Cerebellar cortex (tissue), 1 donor: ENCODE results near the gene ATE1.
"Not testable (repeated sequence)": the region's sequence is repeated elsewhere in the genome, so short reads cannot be mapped to it uniquely, and the experiment has no call there.

Source experiments
- DNase-seq: peaks from one replicate; pipeline ENCODE4 v3.0.0-alpha.2; 2015; ENCODE audit warnings: low spot score

Gene ATE1

DNA sequence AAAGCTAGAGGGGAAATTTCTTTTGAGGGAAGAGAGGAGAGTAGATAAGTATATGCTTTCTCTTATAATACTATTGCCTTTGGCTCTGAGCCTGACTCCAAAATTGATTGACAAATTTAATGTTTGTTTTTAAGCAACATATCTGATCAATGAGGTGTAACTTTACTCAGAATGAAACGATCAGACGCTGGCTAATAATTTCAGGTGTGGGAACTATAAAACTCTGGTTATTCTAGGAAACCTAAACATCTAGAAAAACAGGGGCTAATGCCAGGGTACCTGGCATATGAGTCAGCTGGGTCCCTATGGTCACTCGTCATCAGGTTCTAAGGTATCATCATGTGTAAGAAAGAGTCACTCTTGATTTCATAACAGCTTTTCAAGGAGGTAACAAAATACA, 139.7 kb downstream of the ATE1 start:
- no peak for DNase-seq

DNA sequence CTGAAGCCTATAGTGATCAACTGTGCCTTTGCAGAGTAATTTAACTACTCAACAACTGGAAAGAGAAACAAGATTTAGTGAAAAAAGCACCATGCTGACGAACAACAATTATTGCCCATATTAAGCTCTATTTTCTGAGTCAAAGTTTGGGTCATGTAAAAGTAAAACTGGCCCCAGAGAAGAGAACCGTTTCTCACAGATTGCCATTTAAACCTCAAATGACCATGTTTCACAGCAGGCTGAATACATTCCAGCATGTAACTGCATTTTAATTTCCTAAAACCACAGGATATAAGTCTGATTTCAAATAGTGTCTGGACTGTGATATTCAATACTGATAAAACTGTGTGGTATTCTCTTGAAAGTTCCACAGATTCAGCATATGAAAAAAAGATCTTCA, 140.7 kb downstream of the ATE1 start:
- no peak for DNase-seq

DNA sequence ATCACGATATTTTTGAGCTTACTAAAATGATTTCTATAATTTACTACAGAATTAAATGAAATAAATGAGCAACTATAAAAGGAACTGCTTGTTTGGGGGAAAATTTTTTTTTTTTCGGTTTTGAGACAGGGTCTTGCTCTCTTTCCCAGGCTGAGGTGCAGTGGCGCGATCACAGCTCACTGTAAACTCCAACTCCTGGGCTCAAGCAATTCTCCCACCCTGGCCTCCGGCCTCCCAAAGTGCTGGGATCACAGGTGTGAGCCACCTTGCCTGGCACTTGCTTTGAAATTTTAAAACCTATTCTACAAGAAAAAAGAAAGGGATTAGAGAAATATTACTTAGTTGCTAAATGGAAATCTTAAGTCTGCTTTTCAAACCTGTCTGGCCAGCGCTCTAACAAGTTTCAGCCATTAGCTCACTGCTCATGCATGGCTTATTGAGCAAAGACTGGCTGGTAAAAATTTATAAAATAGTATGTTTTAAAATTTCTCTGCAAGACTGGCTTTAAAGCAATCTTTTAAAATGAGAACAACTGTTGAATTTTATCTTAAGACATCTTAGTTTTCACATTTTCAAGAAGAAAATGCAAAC, 144.0 kb downstream of the ATE1 start:
- DNase-seq: no peak

DNA sequence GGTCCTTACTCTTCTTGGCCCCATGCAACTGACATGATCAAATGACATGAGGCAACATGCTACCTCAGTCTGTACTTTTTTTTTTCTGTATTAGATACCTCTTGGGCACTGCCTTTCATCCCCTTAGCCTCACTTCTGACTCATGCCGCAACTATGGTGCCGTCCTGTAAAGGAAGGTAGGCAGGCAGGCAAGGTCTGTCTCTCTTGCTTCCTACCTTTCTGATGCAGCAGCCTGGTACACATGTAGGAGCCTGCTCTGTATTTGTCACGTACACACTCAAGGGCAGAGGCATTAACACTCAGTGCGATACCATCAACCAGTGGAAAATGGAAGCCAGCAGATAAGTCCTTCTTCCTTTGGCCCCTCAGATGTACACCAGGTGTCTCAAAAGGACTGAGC, 146.7 kb downstream of the ATE1 start:
- no peak for DNase-seq

DNA sequence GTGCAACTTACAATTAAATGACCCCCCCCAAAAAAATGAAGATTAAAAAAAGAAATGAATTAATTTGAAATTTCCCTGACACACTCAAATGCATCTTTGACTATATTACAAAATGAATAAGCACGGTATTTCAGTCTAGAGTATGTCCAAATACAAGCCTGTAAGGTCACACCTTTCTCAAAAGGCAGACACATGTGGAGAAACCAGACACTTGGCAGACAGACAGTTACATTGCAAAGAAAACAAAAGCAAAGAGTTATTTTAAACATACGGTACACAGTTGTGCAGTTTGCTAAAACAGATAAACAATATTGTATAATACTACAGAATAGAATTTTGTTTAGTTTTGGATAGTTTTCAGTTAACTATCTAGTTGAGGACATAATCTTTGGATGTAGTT, 153.0 kb downstream of the ATE1 start:
- no peak for DNase-seq

DNA sequence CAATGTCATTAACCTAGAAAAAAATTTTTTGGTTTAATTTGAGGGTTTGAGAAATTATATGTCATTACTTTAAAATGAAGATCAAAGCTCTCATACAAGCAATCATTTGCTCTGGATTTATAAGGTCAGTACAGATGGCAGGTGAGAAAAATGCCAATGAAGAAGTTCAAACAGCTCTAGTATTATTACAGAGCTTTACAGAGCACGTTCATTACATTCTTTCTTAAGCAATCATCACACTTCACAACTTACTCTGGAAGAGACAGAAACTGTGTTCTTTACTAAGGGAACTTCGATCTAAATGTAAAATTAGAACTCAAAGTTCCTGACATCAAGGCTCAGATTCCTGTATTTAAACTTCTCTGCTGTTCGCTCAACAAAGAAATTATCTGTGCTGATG, 153.4 kb downstream of the ATE1 start:
- no peak for DNase-seq

DNA sequence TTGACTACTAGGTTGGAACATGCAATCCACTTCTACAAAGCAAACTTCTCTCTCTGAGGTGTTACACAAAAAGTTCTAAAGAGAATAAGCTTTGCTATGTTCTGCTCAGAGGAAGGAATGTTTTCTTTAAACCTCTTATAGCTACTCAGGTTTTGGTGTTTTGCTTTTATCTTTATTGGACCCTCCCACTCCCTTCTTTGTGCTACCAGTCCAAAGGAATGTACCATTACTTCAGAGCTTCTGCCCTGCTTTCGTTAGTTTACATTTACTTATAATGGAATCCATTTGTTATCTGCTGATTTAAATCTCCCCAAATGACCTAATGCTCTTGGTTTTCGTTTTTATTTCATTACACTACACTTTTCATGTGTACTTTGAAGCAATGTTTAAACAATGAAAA, 154.9 kb downstream of the ATE1 start:
- no peak for DNase-seq

DNA sequence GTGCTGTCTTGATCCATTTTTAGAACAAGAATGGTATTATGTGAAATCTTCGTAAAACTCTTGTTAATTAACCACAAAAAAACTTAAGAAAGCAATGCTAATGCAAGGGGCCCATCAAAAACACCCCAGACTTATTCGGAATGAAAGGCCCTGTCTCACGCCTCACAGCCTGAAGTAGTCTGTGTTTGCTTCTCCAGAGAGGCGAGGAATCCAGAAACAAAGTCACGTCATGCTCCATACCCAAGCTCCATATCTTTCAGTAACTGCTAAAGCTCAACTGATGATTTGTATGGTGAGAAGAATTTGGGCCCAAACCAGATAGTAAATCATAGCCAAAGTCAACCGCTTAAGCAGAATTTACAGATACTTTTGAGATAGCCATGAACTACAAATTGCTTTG, 155.4 kb downstream of the ATE1 start:
- no peak for DNase-seq

DNA sequence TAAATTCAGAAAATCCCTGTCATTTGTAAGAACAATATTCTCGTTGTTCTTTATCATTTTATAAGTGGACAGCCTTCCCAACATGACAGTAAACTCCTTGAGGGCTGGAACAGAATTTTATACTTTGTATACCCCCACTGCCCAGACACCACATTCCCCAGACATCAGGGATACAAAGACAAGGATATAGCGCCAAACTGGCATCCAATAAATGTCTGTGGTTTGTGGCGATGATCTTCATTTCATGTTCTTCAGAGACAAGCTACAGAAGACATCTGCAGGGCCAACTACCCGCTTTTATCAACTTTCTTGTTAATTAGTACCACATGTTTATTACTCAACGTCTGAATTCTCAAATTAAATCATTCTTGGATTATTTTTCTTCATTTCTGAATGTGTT, 155.9 kb downstream of the ATE1 start:
- DNase-seq: no peak

DNA sequence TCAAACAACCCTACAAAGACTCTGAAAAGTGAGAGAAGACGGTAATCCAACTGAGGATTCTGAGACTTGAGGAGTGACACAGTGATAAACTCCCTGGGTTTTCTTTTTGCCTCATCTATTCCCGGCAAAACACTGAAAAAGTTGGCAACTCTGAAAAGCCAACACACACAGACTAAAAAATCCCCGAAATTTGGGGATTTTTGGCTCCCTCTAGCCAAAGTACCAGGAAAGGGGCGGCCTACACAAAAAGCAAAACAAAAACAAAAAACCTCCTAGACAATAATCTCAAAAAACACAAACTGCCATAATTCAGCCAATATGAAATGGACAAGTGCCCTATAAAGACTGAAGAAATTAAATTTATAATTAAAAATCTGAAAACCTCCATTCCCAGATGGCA, 161.4 kb downstream of the ATE1 start:
- DNase-seq: no peak

DNA sequence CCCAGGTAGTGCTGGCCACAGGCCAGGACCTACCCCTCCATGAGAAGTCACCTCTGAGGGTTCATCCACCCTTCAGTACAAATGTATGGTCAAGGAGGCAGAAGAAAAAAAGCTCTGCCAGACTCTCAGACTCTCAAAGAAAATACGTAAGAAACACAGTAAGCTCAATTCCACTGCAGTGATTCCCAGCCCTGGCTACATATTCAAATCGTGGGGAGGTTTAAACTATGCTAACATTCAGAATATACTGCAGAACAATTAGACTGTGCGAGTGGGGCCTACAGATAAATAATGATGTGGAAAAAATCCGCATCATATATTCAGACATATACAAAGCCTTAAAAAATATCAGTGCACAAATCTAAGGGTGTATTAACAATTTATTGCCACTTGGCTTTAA, 162.6 kb downstream of the ATE1 start:
- no peak for DNase-seq

DNA sequence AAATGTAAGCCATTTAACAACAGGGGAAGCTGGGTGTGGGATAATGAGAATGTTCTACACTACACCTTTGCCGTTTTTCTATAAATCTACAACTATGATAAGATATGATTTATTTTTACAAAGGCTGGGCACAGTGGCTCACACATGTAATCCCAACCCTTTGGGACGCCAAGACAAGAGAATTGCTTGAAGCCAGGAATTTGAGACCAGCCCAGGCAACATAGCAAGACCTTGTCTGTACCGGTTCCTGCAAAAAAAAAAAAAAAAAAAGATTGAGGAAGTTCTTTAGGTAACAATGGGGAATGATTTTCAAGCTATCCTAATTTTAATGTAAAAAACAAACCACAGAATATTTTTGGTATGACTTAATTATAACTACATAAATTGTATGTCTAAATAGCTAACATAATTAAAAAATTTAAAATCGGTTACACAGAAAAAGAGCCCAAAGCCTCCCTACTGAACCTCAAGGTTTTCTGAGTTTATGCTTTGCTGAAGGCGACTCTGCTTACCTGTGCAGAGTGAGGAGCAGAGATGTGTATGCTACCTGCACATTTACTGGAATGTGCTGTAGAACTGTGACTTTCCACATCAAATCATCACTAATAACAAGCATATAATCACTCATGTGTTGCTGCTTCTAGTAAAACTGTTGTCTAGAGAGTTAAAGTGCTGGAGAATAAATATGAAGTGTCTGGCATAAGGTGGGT, 163.4 kb downstream of the ATE1 start:
- no peak for DNase-seq

DNA sequence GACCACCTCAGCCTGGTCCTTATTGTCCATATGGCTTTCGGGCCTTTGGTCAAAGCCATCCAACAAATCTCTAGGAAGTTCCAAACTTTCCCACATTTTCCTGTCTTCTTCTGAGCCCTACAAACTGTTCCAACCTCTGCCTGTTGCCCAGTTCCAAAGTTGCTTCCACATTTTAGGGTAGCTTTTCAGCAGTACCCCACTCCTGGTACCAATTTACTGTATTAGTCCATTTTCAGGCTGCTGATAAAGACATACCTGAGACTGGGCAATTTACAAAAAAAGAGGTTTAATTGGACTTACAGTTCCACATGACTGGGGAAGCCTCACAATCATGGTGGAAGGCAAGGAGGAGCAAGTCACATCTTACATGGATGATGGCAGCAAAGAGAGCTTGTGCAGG, 170.6 kb downstream of the ATE1 start:
- not testable (repeated sequence) for DNase-seq

DNA sequence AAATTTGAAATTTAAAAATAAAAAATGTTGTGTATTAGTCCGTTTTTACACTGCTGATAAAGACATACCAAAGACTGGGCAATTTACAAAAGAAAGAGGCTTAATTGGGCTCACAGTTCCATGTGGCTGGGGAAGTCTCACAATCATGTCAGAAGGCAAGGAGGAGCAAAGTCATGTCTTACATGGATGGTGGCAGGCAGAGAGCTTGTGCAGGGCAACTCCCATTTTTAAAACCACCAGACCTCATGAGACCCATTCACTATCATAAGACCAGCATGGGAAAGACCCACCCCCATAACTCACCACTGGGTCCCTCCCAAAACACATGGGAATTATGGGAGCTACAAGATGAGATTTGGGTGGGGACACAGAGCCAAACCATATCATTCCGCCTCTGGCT, 172.3 kb downstream of the ATE1 start:
- not testable (repeated sequence) for DNase-seq

DNA sequence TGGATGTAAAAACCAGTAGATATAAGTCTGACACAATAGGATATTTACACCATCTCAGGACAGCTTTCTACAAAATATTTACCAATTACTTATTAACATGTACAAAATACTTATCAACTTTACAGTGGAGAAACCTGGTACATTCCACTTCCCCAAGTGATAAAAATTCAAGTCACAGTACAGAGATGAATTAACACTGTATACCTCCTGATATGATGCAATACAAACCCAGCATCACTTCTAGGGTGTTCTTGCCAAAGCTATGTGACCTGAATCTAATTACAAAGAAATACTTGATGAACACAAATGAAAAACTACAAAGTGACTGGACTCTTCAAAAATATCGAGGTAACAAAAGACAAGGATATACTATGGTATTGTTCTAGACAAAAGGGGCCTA, 173.2 kb downstream of the ATE1 start:
- DNase-seq: no peak

DNA sequence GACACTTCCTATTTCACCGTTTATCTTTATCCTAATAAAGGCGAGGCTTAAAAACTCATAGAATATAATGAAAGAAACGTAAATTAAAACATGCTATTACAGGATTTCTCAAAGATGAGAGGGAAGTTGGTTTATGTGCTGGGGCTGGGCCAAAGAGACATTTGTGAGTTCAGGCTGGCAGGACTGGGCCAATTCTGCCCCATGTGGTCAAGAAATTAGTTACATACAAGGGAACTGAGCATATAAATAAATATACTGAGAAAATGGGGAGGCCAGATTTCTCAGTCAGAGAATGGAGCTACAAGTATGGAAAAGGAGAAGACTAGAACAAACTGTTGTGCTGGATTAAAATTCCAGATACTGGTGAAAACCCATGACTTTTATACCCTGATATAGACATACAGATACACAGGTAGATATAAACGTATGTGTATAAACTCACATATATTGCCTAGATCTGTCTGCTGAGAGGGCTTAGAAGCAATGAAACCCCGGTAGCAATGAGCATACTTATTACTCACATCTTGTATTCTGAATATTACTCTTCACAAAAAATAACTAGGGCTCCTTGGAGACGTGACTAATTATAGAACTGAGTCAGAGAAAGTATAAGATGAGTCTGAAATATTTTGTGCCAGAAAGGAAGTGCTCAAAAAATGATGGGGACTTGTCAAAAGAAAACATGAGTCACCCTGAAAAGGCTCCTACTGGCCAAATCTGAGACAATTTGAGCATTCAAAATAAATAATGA, 173.9 kb downstream of the ATE1 start:
- peak; percentile 33 for DNase-seq

DNA sequence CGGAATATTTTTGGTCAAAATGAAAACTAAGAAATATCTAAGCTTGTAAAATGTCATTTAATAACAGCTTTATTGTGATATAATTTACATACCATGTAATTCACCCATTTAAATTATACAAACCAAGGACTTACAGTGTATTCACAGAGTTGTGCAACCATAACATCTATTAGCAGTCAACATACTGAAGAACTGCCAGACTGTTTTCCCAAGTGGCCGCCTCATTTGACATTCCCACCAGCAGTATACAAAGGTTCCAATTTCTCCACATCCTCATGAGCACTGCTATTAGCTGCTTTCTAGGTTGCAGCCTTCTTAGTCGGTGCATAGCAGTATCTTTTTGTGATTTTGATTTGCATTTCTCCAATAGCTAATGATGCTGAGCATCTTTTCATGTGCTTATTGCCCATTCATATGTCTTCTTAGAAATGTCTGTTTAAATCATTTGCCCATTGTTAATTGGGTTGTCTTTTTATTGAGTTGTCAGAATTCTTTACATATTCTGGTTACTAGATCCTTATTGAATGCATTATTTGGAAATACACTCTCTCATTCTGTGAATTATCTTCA, 176.6 kb downstream of the ATE1 start:
- DNase-seq: no peak

DNA sequence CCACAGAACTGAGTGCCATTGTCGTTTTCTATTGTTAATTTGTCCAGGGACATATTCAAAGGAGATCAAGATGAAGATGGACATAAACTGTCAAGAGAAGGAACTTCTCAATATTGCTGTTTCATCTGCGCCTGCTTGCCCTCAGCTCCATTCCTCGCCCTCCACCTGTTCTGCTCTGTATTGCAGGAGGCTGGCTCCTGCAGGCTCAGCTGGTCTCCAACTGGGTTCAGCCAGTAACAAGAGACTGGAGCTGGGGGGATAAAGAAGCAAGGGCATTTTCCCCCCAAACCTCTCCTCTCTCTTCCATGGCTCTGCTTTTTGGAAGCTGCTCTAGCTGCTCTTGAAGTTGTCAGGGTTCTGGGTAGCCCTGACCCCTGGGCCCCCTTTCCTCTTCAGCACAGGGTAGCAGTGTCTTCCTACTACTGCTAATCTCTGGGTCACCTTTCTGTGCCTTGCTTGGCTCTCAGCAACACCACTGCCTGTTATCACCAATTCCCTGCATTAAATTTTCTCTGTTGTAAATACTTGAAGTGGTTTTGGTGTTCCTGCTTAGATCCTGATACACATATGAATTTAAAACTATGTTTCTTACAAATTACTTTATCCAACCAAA, 180.6 kb downstream of the ATE1 start:
- no peak for DNase-seq

DNA sequence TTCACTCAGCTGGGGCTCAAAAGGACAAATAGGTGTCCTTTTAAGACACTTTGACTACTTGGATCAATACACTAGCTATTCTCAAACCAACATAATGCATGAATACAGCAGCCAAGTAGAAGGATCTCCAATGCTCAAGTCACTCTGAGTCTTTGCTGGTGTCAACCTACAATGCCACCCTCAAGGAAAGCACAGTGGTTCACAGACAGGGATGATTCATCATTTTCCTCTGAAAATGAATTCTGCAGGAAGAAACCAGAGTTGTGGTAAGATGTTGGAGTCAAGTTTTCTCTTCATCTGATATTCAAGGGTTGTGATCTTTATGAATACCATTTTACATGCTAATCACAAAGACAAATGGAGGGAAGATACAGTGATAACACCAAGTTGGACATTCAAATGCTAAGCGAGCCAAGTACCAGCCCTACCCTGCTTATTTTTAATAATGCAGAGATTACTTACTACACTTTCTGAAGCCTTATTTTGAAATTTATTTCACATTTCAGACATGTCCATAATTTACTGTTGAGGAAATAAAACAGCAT, 186.5 kb downstream of the ATE1 start:
- DNase-seq: no peak

DNA sequence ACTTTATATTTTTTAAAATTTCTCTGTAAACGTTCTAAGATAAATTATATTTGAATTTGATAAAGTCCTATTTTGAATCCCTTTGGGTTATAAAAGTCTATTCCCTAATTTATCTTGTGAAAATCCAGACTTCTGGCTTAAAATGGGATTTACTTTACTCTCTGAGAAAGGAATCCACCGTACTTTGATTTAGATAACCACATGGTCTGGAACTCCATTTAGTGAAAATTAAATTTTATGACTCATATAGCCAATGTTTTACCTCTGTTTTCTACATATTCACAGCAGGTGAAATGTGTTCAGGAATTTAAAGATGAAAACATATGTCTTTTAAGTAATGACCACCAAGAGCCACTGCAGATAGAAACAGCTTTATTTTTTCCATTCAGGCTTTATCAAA, 187.8 kb downstream of the ATE1 start:
- DNase-seq: no peak

DNA sequence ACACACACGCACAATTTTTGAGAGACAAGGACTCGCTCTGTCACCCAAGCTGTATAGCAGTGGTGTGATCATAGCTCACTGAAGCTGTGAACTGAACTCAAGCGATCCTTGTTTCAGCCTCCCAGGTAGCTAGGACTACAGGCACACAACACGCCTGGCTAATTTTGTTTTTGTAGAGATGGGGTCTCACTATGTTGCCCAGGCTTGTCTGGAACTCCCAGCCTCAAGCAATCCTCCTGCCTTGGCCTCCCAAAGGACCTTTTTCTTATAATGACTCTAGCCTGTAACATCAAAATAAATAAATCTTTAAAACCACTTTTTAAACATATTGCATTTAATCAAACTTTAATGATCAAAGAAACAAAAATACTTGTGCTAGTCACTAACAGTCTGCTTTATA, 188.7 kb downstream of the ATE1 start:
- no peak for DNase-seq

DNA sequence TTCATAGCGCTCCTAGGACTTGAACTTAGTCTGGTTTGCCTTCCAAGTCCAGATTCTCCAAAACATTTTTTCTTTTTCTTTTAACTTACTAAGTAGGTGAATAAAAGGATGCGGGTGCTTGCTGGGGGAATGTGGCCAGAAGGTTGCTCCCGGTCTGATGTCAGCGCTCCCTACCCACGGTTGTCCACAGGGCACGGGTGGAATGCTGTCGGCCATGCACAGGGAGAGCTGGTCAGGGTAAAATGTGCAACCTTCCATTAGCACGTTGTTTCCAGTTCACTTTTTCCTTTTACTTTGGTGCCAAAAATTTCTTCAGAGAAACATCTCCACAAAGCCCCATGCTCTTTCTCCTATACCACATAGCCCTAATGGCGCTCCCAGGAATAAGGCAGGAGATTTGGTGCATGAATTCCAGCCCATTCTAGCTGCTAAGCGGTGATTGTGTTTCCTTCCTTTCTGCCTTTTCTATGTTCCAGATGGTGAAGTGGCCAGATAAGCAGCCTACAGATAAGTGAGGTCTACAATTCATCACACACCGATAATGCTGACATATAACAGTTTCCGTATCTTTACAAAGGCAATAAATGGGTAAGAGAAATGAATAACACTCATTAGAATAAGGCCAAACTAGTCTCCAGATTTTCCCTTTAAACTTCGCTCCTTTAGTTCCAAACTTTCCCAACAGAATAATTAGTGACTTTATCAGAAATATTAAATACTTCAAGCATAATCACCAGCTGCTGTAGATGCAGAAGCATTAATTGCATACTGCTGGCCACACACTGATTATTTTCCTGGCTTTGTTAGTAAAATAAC, 191.3 kb downstream of the ATE1 start:
- no peak for DNase-seq
